Measurements from ENCODE around the gene AOPEP.

- TF ChIP-seq CTCF (conservative IDR thresholded peaks at IDR 0.05; ENCODE audit: low read length) = no peak
- TF ChIP-seq EZH2phosphoT487 (IDR thresholded peaks at IDR 0.05; ENCODE audit: borderline replicate concordance) = no peak
Observed at GRCh38 chr9:94951324-94952135, 225.0 kb downstream of the AOPEP start.
